Renal cortex interstitium (tissue), 11 donors: ENCODE results near the gene MTUS2. TPM values are rescaled to one million over a fixed set of nuclear protein-coding genes. Genes with fewer than 3 reads are reported as not detected.

Experiments
- DNase-seq, 11 donors: peaks; one replicate each; pipeline ENCODE4 v3.0.0-alpha.2; 2013; ENCODE audit warnings: low read depth in 9 of 11, low spot score in 4 of 11; ENCODE audit errors: extremely low read depth in 1 of 11
- polyA plus RNA-seq, 3 donors: library from polyadenylated mRNA; unstranded; fragments of 120-200 nt; gene quantifications; one replicate each; pipeline ENCODE4 v1.2.1, GENCODE V29; 2013; ENCODE audit not compliant: insufficient read length in 3 of 3

Gene MTUS2
- polyA plus RNA-seq, 3 donors: 0.48 to 0.99 (median 0.67) TPM

DNA sequence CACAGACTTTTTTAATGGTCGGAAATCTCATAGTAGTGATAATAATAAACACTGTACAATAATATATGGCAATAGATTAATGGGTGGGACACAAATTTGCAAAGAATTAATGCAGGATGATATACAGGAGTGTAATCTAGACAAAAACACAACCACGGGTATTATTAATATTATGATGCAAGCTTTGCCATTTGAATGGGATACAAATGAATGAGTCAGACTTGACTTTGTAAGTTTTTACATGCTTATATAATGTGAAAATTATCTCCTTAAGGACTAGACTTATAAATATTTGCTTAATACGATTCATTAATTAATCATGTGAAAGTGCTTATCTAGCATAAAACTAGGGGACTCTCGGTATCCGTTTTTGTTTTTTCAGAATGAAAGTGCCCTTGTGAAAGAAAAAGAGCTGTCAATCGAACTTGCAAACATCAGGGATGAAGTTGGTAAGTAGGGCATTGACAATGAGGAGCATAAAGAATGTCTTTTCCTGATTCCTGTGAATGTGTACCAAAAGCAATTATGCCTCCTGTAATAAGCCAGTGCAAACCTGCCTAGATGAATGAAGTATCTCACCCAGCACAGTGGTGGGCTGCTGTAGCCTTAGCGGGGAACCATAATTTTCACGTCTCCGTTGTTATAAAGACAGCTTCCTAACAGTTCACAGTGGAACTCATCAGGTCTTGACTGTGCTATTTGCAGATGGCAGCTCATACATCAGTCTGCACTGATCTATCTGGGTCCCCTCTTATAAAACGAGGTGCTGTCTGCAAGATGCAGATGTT is 619.7 kb downstream of the MTUS2 start:
- no peak for DNase-seq

DNA sequence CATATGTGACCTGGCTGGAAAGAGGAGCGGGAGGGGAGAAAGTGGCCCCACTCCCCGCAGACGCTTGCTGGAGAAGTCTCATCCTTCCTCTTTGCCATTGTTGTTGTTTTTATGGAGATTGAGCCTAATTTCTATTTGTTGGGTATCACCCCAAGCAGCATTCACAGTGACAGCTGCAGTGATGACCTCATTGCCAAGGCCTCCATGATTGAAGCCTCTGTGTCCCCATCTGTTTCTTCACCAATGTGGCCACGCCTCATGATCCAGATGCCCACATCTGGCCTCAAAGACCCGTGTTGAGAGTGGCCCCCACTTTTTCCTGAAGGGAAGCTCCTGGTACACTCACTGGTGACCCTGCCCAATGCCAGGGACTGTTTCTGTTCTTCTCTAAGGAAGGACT is 621.2 kb downstream of the MTUS2 start:
- DNase-seq: no peak

DNA sequence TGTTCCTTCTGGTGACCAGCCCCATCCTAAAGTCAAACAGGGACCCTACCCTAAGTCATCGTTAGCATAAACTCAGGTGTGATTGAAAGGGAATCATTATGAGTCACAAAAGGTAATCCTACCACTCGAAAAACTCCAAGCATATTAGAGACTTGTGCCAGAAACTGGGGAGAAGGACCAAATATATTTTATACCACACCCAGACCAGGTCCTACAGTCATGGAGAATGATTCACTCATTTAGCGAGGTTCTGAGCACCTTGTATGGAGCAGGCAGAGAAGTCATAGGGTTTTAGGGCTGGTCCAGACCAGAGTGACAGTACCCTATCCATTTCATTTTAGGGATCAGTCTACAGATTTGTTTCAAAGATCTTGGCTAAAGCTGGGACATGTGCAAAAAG is 625.9 kb downstream of the MTUS2 start:
- DNase-seq: no peak

DNA sequence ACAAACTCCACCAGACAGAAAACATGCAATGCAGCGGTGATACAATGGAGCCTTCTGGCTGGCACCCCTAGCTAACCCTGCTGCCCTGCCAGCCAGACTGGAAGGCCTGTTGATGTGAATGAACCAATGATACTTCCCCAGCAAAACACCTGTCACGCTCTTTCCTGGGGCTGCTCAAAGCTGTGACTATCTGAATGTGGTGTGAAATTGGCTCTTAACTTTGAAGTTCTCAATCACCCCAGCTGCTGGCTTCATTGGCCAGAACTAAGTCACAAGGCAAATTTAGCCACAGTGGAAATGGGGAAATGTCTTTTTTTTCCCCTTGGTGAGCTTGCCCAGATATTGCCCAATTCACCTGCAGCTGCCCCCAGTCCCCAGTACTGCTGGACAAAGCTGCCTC is 628.0 kb downstream of the MTUS2 start:
- no peak for DNase-seq

DNA sequence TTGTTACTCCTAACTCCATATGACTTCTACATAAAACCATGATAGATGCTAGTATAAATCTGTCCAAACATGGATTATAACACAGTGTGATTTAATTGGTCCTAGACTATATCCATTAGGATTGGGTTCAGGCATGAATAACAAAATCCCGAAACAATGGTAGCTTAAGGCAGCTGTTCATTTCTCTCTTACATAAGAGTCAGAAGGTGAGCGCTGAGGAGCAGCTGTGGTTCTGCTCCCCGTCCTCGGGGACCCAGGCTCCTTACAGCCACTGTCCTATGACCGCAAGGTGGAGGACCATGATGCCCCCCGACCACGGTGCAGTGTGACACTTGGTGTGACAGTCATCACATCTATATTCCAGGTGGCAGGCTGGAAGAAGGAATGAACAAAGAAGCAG is 629.6 kb downstream of the MTUS2 start:
- no peak for DNase-seq

DNA sequence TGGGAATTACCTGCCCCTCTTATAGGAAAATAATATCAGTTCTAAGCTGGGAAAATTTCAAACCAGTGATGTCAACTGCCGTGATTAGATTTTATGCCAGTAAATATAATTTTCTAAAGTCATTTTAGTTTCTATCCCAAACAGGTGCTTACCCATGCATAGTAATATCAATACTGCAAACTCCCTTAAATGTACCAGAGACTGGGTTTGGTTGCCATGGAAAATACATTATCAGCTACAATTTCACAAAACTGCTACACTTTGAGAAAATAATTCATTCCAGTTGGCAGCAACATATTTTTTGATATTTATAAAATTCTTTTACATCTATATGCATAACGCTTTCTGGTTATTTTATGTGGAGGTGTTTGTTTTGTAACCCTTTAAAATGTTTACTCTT is 631.8 kb downstream of the MTUS2 start:
- DNase-seq: no peak

DNA sequence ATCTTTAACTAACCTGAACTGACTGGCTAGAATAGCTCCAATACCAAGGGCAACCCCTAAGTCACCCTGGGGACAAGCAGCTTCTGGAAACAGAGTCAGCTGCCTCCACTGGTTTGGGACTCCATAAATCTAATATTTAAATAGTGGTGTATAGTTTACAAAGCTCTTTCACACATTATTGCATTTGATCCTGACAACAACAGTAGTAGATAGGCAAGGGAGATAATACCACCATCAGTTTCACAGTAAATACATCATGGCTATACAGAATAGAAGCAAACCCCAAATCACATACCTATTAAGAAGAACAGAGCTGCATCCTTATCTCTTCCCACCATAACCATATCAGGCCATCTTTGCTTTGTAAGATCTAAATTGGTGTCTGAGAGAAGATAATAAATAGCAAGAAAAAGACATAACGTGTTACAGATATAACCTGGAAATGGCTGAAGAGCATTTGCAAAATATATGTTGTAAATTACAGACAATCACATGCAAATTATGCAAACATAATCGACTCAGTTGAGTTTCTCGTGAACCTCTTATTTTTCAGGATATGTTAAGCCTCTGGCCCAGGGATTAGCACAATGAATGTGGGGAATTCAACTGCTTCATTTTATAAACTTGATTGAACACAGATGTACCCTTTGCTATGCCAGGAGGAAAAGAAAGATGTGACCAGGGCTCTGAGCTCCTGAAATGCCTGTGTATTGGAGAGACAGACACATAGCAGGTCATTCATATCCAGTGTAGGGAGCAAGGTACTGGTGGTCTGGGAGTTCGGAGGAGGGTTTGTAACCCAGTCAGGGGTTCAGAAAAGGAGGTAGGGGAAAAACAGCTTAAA is 632.9 kb downstream of the MTUS2 start:
- no peak for DNase-seq

DNA sequence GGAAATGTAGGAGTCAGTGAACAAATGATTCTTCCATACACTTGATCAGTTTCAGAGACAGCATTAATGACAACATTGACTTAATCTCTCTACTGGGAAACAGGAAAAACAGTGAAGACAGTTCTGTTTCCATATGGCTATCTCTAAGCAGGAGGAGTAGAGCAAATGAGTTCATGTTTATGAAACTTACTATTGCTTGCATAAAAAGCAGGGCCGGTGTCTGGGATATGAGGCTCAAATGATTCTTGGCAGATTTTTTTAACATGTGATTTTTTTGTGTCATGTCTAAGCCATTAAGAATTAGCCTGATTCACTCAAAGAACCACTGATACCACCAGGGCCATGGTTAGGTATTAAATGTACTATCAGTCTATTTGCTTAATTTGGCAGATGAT is 633.5 kb downstream of the MTUS2 start:
- no peak for DNase-seq

DNA sequence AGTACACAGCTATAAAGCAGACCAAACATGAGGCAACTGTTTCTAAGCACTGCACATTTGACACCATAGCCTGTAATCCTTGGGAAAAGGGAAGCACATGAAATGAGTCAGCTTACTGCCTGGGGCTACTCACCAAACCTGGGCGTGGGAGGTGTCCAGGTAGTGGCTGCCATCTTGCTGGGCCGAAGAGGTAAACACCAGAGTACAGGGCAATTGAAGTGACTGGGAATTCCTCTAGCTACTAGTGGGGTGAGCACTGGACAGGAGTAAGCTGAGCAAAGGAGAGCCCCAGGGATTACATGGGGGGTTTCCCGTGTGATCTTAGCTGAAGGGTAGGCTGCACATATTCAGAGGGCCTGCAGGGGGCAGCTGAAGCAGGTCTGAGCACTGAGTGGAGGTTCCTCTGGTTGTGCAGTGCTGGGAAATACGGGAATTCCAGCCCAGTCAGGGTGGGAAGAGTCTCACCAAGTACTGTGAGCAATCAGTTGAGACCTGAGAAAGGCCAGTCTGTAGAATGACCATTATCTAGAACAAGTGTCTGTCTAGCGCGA is 634.9 kb downstream of the MTUS2 start:
- no peak for DNase-seq

DNA sequence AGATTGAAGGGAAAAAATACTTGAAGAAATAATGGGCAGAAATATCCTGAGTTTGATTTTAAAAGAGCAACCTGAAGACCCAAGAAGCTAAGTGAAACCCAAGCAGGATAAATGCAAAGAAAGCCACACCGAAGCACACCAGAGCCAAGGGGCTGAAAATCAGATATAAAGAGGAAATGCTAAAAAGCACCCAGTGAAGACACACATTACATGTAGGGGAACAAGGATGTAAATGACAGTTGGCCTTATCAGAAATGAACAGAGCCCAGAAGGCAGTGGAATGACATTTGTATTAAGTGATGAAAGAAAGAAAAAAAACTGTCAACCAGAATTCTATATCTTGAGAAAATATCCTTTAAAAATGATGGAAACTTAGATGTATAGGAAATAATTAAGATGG is 636.3 kb downstream of the MTUS2 start:
- no peak for DNase-seq

DNA sequence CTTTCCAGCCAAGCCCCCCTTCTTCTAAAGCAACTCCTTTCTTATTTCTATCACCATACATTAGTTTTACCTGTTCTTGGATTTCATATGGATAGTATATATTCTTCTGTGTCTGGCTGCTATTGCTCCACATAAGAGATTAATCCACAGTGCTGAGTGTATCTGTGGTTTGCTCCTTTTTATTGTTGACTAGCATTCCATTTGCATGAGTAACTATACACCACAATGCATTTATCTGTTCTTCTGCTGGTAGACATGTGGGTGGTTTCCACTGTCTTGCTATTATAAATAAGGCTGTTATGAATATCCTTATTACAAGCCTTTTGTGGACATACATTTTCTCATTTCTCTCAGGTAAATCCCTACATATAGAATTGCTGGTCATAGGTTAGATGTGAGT is 637.2 kb downstream of the MTUS2 start:
- DNase-seq: no peak

DNA sequence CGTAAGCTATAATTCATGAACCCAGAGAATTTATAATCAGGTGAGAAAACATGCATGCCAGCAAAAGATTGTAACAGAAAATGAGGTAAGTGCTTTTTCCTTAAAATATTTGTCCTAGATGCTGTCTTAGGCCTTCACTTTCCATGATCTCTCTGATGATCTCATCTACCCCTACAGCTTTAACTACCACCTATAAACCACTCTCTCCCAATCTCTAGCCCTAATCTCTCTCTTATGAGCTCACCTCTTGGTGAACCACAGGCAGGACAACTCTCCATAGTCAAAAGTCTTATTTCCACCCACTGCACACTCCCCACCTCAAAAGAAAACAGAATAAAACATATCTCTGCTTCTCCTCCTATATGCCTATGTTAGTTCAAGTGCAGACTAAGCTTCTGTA is 638.3 kb downstream of the MTUS2 start:
- DNase-seq: no peak

DNA sequence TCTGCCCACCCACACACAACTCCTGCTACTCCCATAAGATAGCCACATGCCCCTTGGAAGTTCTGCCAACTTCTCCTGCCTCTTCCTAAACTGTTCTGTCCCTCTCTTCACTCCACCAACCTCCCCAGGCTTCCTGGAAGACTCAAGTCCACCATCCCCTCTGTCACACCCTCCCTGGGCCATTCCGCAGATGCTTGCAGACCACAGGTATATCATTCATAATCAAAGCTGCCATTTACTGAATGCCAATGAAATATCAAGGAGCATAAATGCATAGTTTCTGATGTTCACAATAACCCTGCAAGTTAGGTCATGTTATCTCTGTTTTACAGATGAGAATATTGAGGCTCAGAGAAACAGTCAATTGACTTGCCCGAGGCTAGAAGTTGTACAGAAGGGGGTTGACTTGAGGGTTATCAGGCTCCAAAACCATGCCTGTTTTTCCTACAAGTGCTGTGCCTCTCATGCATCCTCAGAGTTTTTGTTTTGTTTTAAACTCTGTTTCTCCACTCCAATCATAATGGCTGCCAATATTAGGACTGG is 639.7 kb downstream of the MTUS2 start:
- DNase-seq: no peak

DNA sequence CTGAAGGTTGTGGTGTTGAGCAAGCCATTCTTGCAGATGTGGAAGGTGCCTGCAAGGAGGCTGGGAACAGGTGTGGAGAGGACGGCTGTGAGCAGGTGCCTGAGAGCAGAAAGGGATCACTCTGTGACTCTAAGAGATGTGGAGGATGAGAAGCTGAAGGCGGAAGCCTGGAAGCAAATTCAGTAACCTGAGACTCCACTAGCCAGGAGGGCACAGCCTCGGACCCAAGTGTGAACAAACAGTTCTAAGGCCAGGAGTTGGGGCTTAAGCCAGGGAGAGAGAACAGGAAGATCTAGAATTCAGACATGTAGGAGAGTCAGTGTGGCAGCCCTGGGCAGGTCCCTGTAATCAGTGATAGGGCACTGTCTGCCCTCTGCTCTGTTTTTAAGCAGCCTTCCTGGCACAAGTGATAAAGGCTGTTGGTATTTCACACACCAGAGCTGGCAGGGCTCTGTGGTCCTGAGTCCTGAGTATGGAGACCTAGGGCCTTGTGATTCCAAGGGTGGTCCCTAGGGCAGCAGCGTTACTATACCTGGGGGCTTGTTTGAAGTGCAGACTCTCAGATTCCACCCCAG is 644.1 kb downstream of the MTUS2 start:
- no peak for DNase-seq

DNA sequence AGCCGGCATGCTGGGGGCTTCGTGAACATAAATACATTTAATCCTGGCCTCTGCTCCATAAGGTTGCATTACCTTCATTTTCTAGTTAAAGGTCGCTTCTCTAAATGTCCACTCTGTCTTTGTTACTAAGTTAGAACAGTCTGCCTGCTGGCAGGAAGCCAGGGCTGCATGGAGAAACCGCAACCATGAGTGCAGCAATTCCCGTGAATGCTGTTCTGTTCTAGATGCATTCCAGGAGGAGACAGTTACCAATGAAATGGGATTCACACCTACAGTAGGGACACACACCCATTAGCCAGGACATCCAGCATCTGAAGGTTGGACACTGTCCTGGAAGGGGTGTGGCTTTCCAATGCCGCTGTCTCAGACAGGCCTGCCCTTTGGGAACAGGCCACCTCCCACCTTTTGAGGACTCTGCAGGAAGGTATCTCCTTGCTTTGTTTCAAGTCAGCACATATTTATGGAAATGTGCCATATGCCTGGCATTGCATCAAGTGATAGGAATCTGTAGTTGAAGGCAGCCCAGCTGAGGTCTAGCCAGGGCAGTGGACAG is 645.7 kb downstream of the MTUS2 start:
- DNase-seq: peak in 3 of 11 donors; percentile 15 to 20 (median 15)

DNA sequence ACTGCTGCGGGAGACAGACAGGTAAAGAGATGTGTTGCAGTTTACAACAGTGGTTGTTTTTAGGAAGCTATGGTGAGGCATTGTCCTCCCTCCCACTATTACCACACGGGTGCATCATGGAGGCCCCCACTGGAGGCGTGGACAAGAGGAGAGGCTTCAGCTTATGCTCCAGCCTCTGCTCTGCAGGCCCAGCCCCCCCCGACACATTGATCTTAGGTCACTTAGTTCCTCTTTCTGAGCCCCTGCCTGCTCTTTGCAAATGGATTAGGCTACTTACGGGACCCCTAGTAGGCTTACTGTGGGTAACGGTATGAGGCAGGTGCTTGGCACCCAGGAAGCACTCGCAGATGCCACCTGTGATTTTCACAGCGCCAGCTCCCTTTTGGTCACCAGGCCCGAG is 651.4 kb downstream of the MTUS2 start:
- no peak for DNase-seq

DNA sequence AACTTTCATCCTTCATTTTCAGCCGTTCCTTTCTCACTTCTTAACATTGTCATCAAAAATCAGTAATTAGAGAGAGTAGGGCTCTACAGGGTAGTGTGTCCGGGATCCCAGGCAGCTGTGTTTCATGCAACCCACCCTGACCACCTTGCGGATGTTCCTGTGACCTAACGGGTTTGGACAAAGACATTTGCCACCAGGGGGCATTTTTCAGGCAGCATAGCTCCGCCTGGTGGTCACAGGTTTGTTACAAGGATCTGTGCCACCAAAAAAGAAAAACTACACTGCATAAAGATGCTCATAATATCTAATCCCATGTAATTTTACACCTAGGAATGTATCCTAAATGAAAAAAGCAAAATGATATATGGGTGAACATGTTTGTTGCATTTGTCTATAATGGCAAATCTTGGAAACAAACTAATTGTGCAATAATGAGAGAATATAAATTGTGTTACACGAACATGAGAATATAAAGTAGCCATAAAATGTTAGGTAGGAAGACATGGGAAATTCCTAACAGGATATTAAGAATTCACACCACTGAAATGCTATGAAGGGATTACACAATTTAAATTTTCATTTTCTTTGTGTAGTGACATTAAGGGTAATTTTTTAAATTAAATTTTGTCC is 652.3 kb downstream of the MTUS2 start:
- DNase-seq: peak in 2 of 11 donors; percentile 18 to 22

DNA sequence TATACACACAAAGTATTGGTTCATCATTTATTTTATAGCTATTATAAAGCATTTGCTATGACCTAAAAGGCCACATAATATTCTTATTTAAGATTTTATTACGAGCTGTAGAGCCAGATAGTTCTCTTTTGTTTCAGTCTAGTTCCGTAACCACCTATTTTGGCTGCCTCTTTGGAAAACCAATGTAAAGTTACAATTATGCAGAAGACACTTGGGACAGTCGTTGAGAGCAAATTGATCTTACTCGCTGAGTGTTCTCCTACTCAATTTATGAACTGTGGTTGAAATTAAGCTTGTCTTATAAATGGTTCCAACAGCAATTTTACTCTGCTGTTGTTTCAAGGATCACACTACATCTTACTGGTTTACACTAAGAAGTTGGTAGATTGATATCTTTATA is 653.0 kb downstream of the MTUS2 start:
- no peak for DNase-seq

DNA sequence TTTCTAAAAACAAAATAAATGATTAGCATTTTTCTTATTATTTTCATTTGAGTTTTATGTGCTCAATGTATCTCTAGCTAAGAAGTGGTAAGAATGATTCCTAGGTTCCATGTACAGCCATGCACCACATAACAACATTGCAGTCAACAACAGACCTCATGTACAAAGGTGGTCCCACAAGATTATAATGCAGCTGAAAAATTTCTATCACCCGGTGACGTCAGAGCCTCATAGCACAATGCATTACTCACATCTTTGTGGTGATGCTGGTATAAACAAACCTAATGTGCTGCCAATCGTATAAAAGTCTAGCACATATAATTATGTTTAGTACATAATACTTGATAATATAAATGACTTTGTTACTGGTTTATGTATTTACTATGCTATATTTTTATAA is 654.9 kb downstream of the MTUS2 start:
- DNase-seq: no peak
